ENCODE data around the gene SRPK2.

Gene SRPK2

GRCh38 chr7:105387508-105388355, 989 bp downstream of the SRPK2 start:
- Mint-ChIP-seq H3K9me3 (peaks cover 15% of the 10 kb centered on the region), H3K4me1 (peaks cover 12% of the 10 kb centered on the region), H3K27me3 (ENCODE audit: low read depth, poor library complexity) (peaks cover 7% of the 10 kb centered on the region), H3K27ac (peak overlapping the region; percentile 95), H3K36me3 (ENCODE audit: low read depth) (peaks cover 31% of the 10 kb centered on the region), H3K4me3 (peak overlapping the region; percentile 98)
- DNase-seq, result peak; percentile 67
- TF ChIP-seq CTCF (IDR thresholded peaks at IDR 0.05), result no peak

- Mint-ChIP-seq H3K27me3 (ENCODE audit: low read depth, poor library complexity) (no peaks in the 10 kb centered on the region), H3K27ac (no peak overlapping the region), H3K4me3 (no peak overlapping the region), H3K9me3 (peaks cover 14% of the 10 kb centered on the region), H3K36me3 (ENCODE audit: low read depth) (peaks cover 41% of the 10 kb centered on the region), H3K4me1 (peaks cover 7% of the 10 kb centered on the region)
- no peak for TF ChIP-seq CTCF (IDR thresholded peaks at IDR 0.05)
- DNase-seq, result no peak
These were observed 10.8 kb downstream of the SRPK2 start for GRCh38 chr7:105377903-105378302.

DNA sequence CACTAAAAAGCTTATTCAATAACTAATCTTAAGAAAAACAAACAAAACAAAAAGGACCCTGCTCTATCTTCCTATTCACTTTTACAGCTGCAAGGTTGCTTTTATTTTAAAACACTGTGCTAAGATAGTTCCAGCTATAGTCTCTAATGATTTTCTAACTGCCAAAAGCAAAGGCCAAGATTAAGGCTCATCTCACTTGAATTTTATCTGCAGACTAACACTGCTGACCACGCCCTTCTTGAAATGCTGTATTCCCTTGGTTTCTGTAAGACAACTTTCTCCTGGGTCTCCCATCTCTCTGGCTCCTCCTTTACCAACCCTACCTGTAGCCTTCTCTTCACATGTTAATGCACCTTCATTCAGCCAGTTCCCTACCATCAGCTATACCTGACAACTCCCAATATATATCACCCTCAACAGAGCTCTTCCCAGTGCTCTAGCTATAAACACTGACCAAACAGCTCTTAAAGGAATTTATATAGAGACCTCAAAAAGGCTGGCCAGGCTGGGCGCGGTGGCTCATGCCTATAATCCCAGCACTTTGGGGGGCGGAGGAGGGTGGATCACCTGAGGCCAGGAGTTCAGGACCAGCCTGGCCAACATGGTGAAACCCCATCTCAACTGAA, 11.7 kb downstream of the SRPK2 start:
- peaks cover 36% of the 10 kb centered on the region for H3K36me3 Mint-ChIP-seq (ENCODE audit: low read depth)
- H3K4me1 Mint-ChIP-seq, result peaks cover 7% of the 10 kb centered on the region
- peaks cover 14% of the 10 kb centered on the region for H3K9me3 Mint-ChIP-seq
- H3K27ac Mint-ChIP-seq, result no peak overlapping the region
- no peaks in the 10 kb centered on the region for H3K27me3 Mint-ChIP-seq (ENCODE audit: low read depth, poor library complexity)
- H3K4me3 Mint-ChIP-seq, result no peak overlapping the region
- no peak for TF ChIP-seq CTCF (IDR thresholded peaks at IDR 0.05)
- DNase-seq, result no peak

- peaks cover 5% of the 10 kb centered on the region for H3K4me1 Mint-ChIP-seq
- DNase-seq, result no peak
- H3K27ac Mint-ChIP-seq, result peak overlapping the region; percentile 57
- TF ChIP-seq CTCF (IDR thresholded peaks at IDR 0.05), result no peak
- H3K4me3 Mint-ChIP-seq, result no peak overlapping the region
- peaks cover 31% of the 10 kb centered on the region for H3K36me3 Mint-ChIP-seq (ENCODE audit: low read depth)
- no peaks in the 10 kb centered on the region for H3K27me3 Mint-ChIP-seq (ENCODE audit: low read depth, poor library complexity)
- peaks cover 13% of the 10 kb centered on the region for H3K9me3 Mint-ChIP-seq
These were observed 18.8 kb downstream of the SRPK2 start for GRCh38 chr7:105369944-105370343.

- Mint-ChIP-seq H3K4me1 (peaks cover 5% of the 10 kb centered on the region), H3K9me3 (peaks cover 37% of the 10 kb centered on the region), H3K27me3 (ENCODE audit: low read depth, poor library complexity) (no peaks in the 10 kb centered on the region), H3K27ac (no peak overlapping the region), H3K4me3 (no peak overlapping the region), H3K36me3 (ENCODE audit: low read depth) (peaks cover 39% of the 10 kb centered on the region)
- TF ChIP-seq CTCF (IDR thresholded peaks at IDR 0.05), result no peak
- DNase-seq, result no peak
These were observed 21.3 kb downstream of the SRPK2 start for GRCh38 chr7:105367458-105367857.
